Transverse colon (tissue), 4 donors: ENCODE measurements around the gene PSME3. TPM values are rescaled to one million over a fixed set of nuclear protein-coding genes. Genes with fewer than 3 reads are reported as not detected.
A peak's percentile ranks its signal among the peaks of the same experiment; 100 is the strongest.

ENCODE experiments used
- DNase-seq: peaks from one replicate; pipeline ENCODE4 v3.0.0-alpha.2; 2019
- H3K27ac ChIP-seq, 4 donors: fragments of 200-600 bp; sonication (generic); 2 replicates each; pipeline ENCODE4 v1.5.1; 2016 to 2018; ENCODE audit warnings: inconsistent platforms in 4 of 4
- H3K27me3 ChIP-seq: fragments of 200-600 bp; sonication (generic); 2 replicates; pipeline ENCODE4 v1.5.1; 2017; ENCODE audit warnings: inconsistent platforms
- H3K36me3 ChIP-seq, 4 donors: fragments of 200-600 bp; sonication (generic); 2 replicates each; pipeline ENCODE4 v1.5.1; 2017 to 2019; ENCODE audit warnings: inconsistent platforms in 4 of 4
- H3K4me1 ChIP-seq, 4 donors: fragments of 200-600 bp; sonication (generic); 2 replicates each; pipeline ENCODE4 v1.5.1; 2017 to 2020; ENCODE audit warnings: inconsistent platforms in 4 of 4
- H3K4me3 ChIP-seq, 4 donors: fragments of 200-600 bp; sonication (generic); 1 replicate in 1 of 4; 2 replicates in 3 of 4; pipeline versions ENCODE4 v1.5.1 to v1.6.1; 2017 to 2019; ENCODE audit warnings: inconsistent platforms in 4 of 4
- H3K9me3 ChIP-seq, 2 donors: fragments of 200-600 bp; sonication (generic); 2 replicates each; pipeline ENCODE4 v1.5.1; 2017 to 2019; ENCODE audit warnings: inconsistent platforms in 2 of 2
- EP300 ChIP-seq: sonication (generic); formaldehyde crosslinking; IDR thresholded peaks from one replicate; pipeline ENCODE4 v1.6.1; 2017; ENCODE audit warnings: antibody characterized with exemption, low read depth
- POLR2A ChIP-seq: fragments of 450-650 bp; IDR thresholded peaks from one replicate; pipeline ENCODE4 v1.6.1; 2016; ENCODE audit warnings: antibody characterized with exemption, mild to moderate bottlenecking, moderate library complexity
- POLR2AphosphoS5 ChIP-seq, 3 donors: sonication (generic); formaldehyde crosslinking; IDR thresholded peaks; one replicate each; pipeline ENCODE4 v1.6.1; 2016; ENCODE audit warnings: antibody characterized with exemption in 3 of 3
- WGBS, 2 donors: methylation state at CpG; one replicate each; pipeline ENCODE4 v1.1.5; 2018; ENCODE audit warnings: low coverage in 1 of 2; 5-methylcytosine and 5-hydroxymethylcytosine counted together
- in situ Hi-C, 4 donors: fragments of 200-750 bp; cut with MboI; loops; one replicate each; pipeline versions ENCODE4 v1.15.0 to v1.15.1; 2017; ENCODE audit warnings: low sequenced_read_pairs in 3 of 4, low pct_ligation_motif_present in 1 of 4, low pct_unique_long_range_greater_than_20kb in 1 of 4
- intact Hi-C: fragments of 100-400 bp; cut with DNase I; formaldehyde crosslinking; loops from one replicate; pipeline ENCODE4 v1.15.1; 2023; ENCODE audit warnings: low total_unique reads
- total RNA-seq, 4 donors: library from RNA; depleted of rRNA; stranded (reverse); fragments of >200 nt; gene quantifications; one replicate each; pipeline ENCODE4 v1.1.0, GENCODE V29; 2016
- TF ChIP-seq, protein P1 (sequence below), 5 experiments: fragments of 200-600 bp in 3 of 5; fragments of 450-650 bp in 2 of 5; sonication (generic) in 3 of 5; IDR thresholded peaks; 1 replicate in 2 of 5; 2 replicates in 3 of 5; pipeline ENCODE4 v1.5.1; 2016 to 2017; ENCODE audit warnings: antibody characterized with exemption in 5 of 5, inconsistent platforms in 3 of 5, mild to moderate bottlenecking in 2 of 5, moderate library complexity in 1 of 5

PSME3 gene
- total RNA-seq, 4 donors from 2014 or later, result 37.0 to 131 (median 60.4) TPM

- H3K4me1 ChIP-seq, result no peaks in the 10 kb centered on the region
Observed at GRCh38 chr17:42814633-42815399, 18.4 kb upstream of the PSME3 start.

DNA sequence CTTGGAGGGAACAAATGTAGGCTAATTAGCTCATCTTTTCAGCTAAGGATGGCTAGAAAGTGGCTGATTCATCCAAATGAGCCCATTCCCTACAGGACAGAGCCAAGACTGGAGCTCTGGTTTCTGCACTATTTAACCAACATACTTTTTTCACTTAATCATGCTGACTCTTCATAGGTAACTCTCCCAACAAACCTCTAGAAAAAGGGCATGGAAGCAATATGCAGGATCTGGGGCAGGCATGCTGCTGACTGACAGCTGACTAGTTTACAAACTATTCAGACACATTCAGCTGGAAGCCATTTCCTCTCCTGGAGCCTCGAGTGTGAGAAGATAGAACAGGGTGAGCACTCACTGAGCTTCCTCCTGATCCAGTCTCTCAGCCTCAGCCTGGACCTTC lies 15.3 kb upstream of the PSME3 start:
- in situ Hi-C loops (no loop called here), intact Hi-C loops (no loop called here)
- Histone ChIP-seq H3K9me3 (no peaks in the 10 kb centered on the region), H3K36me3 (peaks cover 0 to 64% (median 25%) of the 10 kb centered on the region in 4 donors), H3K4me1 (peaks cover 2 to 12% (median 5%) of the 10 kb centered on the region in 4 donors), H3K27ac (no peak overlapping the region), H3K27me3 (no peaks in the 10 kb centered on the region), H3K4me3 (no peak overlapping the region)
- TF ChIP-seq EP300, result no peak
- no peak for TF ChIP-seq POLR2A
- TF ChIP-seq POLR2AphosphoS5 (IDR thresholded peaks at IDR 0.05), result no peak
- TF ChIP-seq, protein P1, sequence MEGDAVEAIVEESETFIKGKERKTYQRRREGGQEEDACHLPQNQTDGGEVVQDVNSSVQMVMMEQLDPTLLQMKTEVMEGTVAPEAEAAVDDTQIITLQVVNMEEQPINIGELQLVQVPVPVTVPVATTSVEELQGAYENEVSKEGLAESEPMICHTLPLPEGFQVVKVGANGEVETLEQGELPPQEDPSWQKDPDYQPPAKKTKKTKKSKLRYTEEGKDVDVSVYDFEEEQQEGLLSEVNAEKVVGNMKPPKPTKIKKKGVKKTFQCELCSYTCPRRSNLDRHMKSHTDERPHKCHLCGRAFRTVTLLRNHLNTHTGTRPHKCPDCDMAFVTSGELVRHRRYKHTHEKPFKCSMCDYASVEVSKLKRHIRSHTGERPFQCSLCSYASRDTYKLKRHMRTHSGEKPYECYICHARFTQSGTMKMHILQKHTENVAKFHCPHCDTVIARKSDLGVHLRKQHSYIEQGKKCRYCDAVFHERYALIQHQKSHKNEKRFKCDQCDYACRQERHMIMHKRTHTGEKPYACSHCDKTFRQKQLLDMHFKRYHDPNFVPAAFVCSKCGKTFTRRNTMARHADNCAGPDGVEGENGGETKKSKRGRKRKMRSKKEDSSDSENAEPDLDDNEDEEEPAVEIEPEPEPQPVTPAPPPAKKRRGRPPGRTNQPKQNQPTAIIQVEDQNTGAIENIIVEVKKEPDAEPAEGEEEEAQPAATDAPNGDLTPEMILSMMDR (IDR thresholded peaks at IDR 0.05), result no peak
- WGBS, 2 donors, result 50 to 82% methylated on average over 1 of the region's 1 CpG
- DNase-seq, result no peak

More at GRCh38 chr17:42814633-42815399, 18.4 kb upstream of the PSME3 start:
- no peak overlapping the region for H3K27ac ChIP-seq
- no peak for DNase-seq
- H3K9me3 ChIP-seq, result no peaks in the 10 kb centered on the region
- no peak for TF ChIP-seq POLR2A
- no peak for TF ChIP-seq POLR2AphosphoS5 (IDR thresholded peaks at IDR 0.05)
- TF ChIP-seq, protein P1 (IDR thresholded peaks at IDR 0.05), result no peak
- TF ChIP-seq EP300, result no peak
- H3K36me3 ChIP-seq, result peaks cover 0 to 83% (median 36%) of the 10 kb centered on the region in 4 donors
- in situ Hi-C loops, result no loop called here
- 73% methylated on average over 8 of the region's 8 CpGs for WGBS, 2 donors
- H3K27me3 ChIP-seq, result no peaks in the 10 kb centered on the region
- H3K4me3 ChIP-seq, result no peak overlapping the region
- intact Hi-C loops, result no loop called here

DNA sequence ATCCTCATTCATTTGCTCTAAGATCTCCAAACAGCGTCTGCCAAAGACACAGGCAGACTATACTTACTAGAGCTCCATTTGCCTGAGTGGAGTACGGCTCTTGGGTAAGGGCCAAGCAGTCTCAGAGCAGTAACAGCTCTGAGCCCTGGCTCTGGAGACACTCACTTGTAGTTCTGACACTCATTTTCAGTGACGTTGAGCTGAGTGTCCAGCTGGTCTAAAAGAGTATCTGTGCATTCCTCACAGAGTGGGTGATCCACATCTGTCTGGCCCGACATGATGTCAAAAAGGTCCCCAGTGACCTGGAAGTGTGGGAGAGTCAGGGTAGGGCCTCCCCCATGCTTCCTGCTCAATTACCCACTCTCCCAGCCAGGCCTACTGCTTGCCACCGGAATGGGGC lies 14.8 kb upstream of the PSME3 start:
- intact Hi-C loops (no loop called here), in situ Hi-C loops (no loop called here)
- Histone ChIP-seq H3K4me1 (peaks cover 8 to 18% (median 10%) of the 10 kb centered on the region in 4 donors), H3K36me3 (peaks cover 0 to 60% (median 23%) of the 10 kb centered on the region in 4 donors), H3K4me3 (no peak overlapping the region), H3K9me3 (no peaks in the 10 kb centered on the region), H3K27me3 (no peaks in the 10 kb centered on the region), H3K27ac (no peak overlapping the region)
- WGBS, 2 donors, result 85 to 100% methylated on average over 1 to 5 of the region's 5 CpGs
- DNase-seq, result no peak
- TF ChIP-seq, protein P1 (IDR thresholded peaks at IDR 0.05), result no peak
- TF ChIP-seq POLR2AphosphoS5 (IDR thresholded peaks at IDR 0.05) (no peak), EP300 (no peak), POLR2A (no peak)

DNA sequence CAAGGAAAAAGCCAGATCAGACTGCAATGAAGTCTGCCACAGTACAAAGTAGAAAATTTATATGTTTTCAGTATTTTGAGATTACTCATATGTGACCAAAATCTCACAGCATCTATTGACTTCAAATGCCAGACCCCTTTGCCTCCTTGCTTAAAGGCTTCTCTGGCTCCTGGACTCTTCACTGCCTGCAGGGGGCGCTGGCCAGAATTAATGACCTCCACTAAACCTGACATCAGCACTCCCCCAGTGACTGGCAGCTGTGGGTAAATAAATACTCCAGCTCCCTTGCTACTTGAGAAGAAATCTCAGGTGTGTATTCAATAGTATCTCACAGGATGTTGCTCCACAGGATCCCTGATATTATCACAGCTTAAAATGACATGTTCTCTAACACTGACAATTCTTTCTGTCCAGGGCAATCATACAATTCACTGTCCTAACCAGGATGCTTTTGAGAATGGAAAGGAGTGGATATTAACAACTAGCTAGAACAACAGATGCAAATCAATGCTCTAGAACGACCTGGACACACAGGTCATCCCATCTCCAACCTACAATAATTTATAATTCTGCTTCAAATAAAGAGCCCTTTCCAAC lies 13.2 kb upstream of the PSME3 start:
- H3K27me3 ChIP-seq, result no peaks in the 10 kb centered on the region
- intact Hi-C loops (no loop called here), in situ Hi-C loops (no loop called here)
- peaks cover 0 to 46% (median 22%) of the 10 kb centered on the region in 4 donors for H3K36me3 ChIP-seq
- DNase-seq, result peak; percentile 66
- no peak for TF ChIP-seq EP300
- TF ChIP-seq, protein P1 (IDR thresholded peaks at IDR 0.05), result peak; percentile 55 to 67 (median 64)
- no peak overlapping the region for H3K4me3 ChIP-seq
- H3K9me3 ChIP-seq, result no peaks in the 10 kb centered on the region
- peaks cover 9 to 21% (median 12%) of the 10 kb centered on the region in 4 donors for H3K4me1 ChIP-seq
- no peak overlapping the region for H3K27ac ChIP-seq
- 24 to 40% methylated on average over 2 of the region's 2 CpGs for WGBS, 2 donors
